Transverse colon (tissue), 4 donors: ENCODE results near the gene CPNE6. TPM values are rescaled to one million over a fixed set of nuclear protein-coding genes. Genes with fewer than 3 reads are reported as not detected.
"Not testable (repeated sequence)": the region's sequence is repeated elsewhere in the genome, so short reads cannot be mapped to it uniquely, and the experiment has no call there.

Experiments
- DNase-seq: peaks from one replicate; pipeline ENCODE4 v3.0.0-alpha.2; 2019
- H3K27ac ChIP-seq, 4 donors: fragments of 200-600 bp; sonication (generic); 2 replicates each; pipeline ENCODE4 v1.5.1; 2016 to 2018; ENCODE audit warnings: inconsistent platforms in 4 of 4
- H3K27me3 ChIP-seq: fragments of 200-600 bp; sonication (generic); 2 replicates; pipeline ENCODE4 v1.5.1; 2017; ENCODE audit warnings: inconsistent platforms
- H3K36me3 ChIP-seq, 4 donors: fragments of 200-600 bp; sonication (generic); 2 replicates each; pipeline ENCODE4 v1.5.1; 2017 to 2019; ENCODE audit warnings: inconsistent platforms in 4 of 4
- H3K4me1 ChIP-seq, 4 donors: fragments of 200-600 bp; sonication (generic); 2 replicates each; pipeline ENCODE4 v1.5.1; 2017 to 2020; ENCODE audit warnings: inconsistent platforms in 4 of 4
- H3K4me3 ChIP-seq, 4 donors: fragments of 200-600 bp; sonication (generic); 1 replicate in 1 of 4; 2 replicates in 3 of 4; pipeline versions ENCODE4 v1.5.1 to v1.6.1; 2017 to 2019; ENCODE audit warnings: inconsistent platforms in 4 of 4
- H3K9me3 ChIP-seq, 2 donors: fragments of 200-600 bp; sonication (generic); 2 replicates each; pipeline ENCODE4 v1.5.1; 2017 to 2019; ENCODE audit warnings: inconsistent platforms in 2 of 2
- CTCF ChIP-seq, 5 experiments: fragments of 200-600 bp in 3 of 5; fragments of 450-650 bp in 2 of 5; sonication (generic) in 3 of 5; IDR thresholded peaks; 1 replicate in 2 of 5; 2 replicates in 3 of 5; pipeline ENCODE4 v1.5.1; 2016 to 2017; ENCODE audit warnings: antibody characterized with exemption in 5 of 5, inconsistent platforms in 3 of 5, mild to moderate bottlenecking in 2 of 5, moderate library complexity in 1 of 5
- EP300 ChIP-seq: sonication (generic); formaldehyde crosslinking; IDR thresholded peaks from one replicate; pipeline ENCODE4 v1.6.1; 2017; ENCODE audit warnings: antibody characterized with exemption, low read depth
- POLR2A ChIP-seq: fragments of 450-650 bp; IDR thresholded peaks from one replicate; pipeline ENCODE4 v1.6.1; 2016; ENCODE audit warnings: antibody characterized with exemption, mild to moderate bottlenecking, moderate library complexity
- POLR2AphosphoS5 ChIP-seq, 3 donors: sonication (generic); formaldehyde crosslinking; IDR thresholded peaks; one replicate each; pipeline ENCODE4 v1.6.1; 2016; ENCODE audit warnings: antibody characterized with exemption in 3 of 3
- WGBS, 2 donors: methylation state at CpG; one replicate each; pipeline ENCODE4 v1.1.5; 2018; ENCODE audit warnings: low coverage in 1 of 2; 5-methylcytosine and 5-hydroxymethylcytosine counted together
- in situ Hi-C, 4 donors: fragments of 200-750 bp; cut with MboI; loops; one replicate each; pipeline versions ENCODE4 v1.15.0 to v1.15.1; 2017; ENCODE audit warnings: low sequenced_read_pairs in 3 of 4, low pct_ligation_motif_present in 1 of 4, low pct_unique_long_range_greater_than_20kb in 1 of 4
- intact Hi-C: fragments of 100-400 bp; cut with DNase I; formaldehyde crosslinking; loops from one replicate; pipeline ENCODE4 v1.15.1; 2023; ENCODE audit warnings: low total_unique reads
- total RNA-seq, 4 donors: library from RNA; depleted of rRNA; stranded (reverse); fragments of >200 nt; gene quantifications; one replicate each; pipeline ENCODE4 v1.1.0, GENCODE V29; 2016

Gene CPNE6
- total RNA-seq, 4 donors from 2014 or later, result 3.4 TPM; not detected in 3

GRCh38 chr14:24040692-24041091 is 30.7 kb upstream of the CPNE6 start:
- 17 to 22% methylated on average over 1 to 2 of the region's 2 CpGs for WGBS, 2 donors
- in situ Hi-C loops (no loop called here), intact Hi-C loops (no loop called here)
- H3K27ac ChIP-seq, result no peak overlapping the region
- H3K36me3 ChIP-seq, result no peaks in the 10 kb centered on the region
- no peak overlapping the region for H3K4me3 ChIP-seq
- no peaks in the 10 kb centered on the region for H3K27me3 ChIP-seq
- H3K9me3 ChIP-seq, result no peaks in the 10 kb centered on the region
- no peak for DNase-seq
- peaks cover 0 to 12% (median 5%) of the 10 kb centered on the region in 4 donors for H3K4me1 ChIP-seq
- TF ChIP-seq EP300 (no peak), POLR2A (no peak), CTCF (IDR thresholded peaks at IDR 0.05) (no peak), POLR2AphosphoS5 (IDR thresholded peaks at IDR 0.05) (no peak)

- Histone ChIP-seq H3K27me3 (no peaks in the 10 kb centered on the region), H3K9me3 (no peaks in the 10 kb centered on the region), H3K4me1 (no peaks in the 10 kb centered on the region), H3K27ac (no peak overlapping the region), H3K4me3 (no peak overlapping the region), H3K36me3 (no peaks in the 10 kb centered on the region)
- in situ Hi-C loops, result no loop called here
- intact Hi-C loops, result loop anchor here (2.0 kb wide), 1 partner anchor 28 kb away; no protein-coding TSS in a partner anchor
- DNase-seq, result no peak
- TF ChIP-seq POLR2AphosphoS5 (IDR thresholded peaks at IDR 0.05) (no peak), EP300 (no peak), CTCF (IDR thresholded peaks at IDR 0.05) (no peak)
- WGBS, 2 donors, result 47 to 60% methylated on average over 4 to 5 of the region's 5 CpGs
These were observed 28.6 kb upstream of the CPNE6 start for GRCh38 chr14:24042746-24043145.

GRCh38 chr14:24049002-24049401 is 22.4 kb upstream of the CPNE6 start:
- not testable (repeated sequence) for DNase-seq
- WGBS, 2 donors, result 68 to 80% methylated on average over 2 of the region's 2 CpGs

GRCh38 chr14:24050753-24051152 is 20.6 kb upstream of the CPNE6 start:
- H3K9me3 ChIP-seq, H3K27ac ChIP-seq, H3K4me3 ChIP-seq, H3K27me3 ChIP-seq, intact Hi-C loops, H3K36me3 ChIP-seq, DNase-seq, in situ Hi-C loops: not testable (repeated sequence)
- 88 to 100% methylated on average over 1 to 8 of the region's 8 CpGs for WGBS, 2 donors
- peaks cover 7 to 15% (median 12%) of the 10 kb centered on the region in 4 donors for H3K4me1 ChIP-seq

More at GRCh38 chr14:24049002-24049401, 22.4 kb upstream of the CPNE6 start:
- intact Hi-C loops, H3K27me3 ChIP-seq, H3K27ac ChIP-seq, H3K4me3 ChIP-seq, in situ Hi-C loops, H3K36me3 ChIP-seq, H3K9me3 ChIP-seq: not testable (repeated sequence)
- H3K4me1 ChIP-seq, result peaks cover 7 to 15% (median 12%) of the 10 kb centered on the region in 4 donors

GRCh38 chr14:24051176-24051788 is 20.1 kb upstream of the CPNE6 start:
- H3K27me3 ChIP-seq, result no peaks in the 10 kb centered on the region
- TF ChIP-seq POLR2A, result no peak
- no peak for TF ChIP-seq EP300
- TF ChIP-seq POLR2AphosphoS5 (IDR thresholded peaks at IDR 0.05), result no peak
- no peaks in the 10 kb centered on the region for H3K36me3 ChIP-seq
- 26% methylated on average over 20 of the region's 20 CpGs; no CpG with 5 or more reads in 1 of the 2 donors for WGBS, 2 donors
- intact Hi-C loops, result no loop called here
- peak; percentile 52 for DNase-seq
- H3K9me3 ChIP-seq, result no peaks in the 10 kb centered on the region
- H3K4me3 ChIP-seq, result peak overlapping the region; percentile 40 to 66 (median 56)
- in situ Hi-C loops, result no loop called here
- peak overlapping the region; percentile 40 to 72 (median 58) for H3K27ac ChIP-seq
- peaks cover 7 to 15% (median 12%) of the 10 kb centered on the region in 4 donors for H3K4me1 ChIP-seq
